ENCODE data around the gene SLFN13. TPM values are rescaled to one million over a fixed set of nuclear protein-coding genes. Genes with fewer than 3 reads are reported as not detected.
"Not testable (repeated sequence)": the region's sequence is repeated elsewhere in the genome, so short reads cannot be mapped to it uniquely, and the experiment has no call there.

Gene SLFN13, protein sequence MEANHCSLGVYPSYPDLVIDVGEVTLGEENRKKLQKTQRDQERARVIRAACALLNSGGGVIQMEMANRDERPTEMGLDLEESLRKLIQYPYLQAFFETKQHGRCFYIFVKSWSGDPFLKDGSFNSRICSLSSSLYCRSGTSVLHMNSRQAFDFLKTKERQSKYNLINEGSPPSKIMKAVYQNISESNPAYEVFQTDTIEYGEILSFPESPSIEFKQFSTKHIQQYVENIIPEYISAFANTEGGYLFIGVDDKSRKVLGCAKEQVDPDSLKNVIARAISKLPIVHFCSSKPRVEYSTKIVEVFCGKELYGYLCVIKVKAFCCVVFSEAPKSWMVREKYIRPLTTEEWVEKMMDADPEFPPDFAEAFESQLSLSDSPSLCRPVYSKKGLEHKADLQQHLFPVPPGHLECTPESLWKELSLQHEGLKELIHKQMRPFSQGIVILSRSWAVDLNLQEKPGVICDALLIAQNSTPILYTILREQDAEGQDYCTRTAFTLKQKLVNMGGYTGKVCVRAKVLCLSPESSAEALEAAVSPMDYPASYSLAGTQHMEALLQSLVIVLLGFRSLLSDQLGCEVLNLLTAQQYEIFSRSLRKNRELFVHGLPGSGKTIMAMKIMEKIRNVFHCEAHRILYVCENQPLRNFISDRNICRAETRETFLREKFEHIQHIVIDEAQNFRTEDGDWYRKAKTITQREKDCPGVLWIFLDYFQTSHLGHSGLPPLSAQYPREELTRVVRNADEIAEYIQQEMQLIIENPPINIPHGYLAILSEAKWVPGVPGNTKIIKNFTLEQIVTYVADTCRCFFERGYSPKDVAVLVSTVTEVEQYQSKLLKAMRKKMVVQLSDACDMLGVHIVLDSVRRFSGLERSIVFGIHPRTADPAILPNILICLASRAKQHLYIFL
- not detected in 2 replicates for total RNA-seq (2014; rRNA removed; shearing (Covaris generic))
- polyA plus RNA-seq (2015; cell fraction: cytosol; rRNA removed), result not detected in 2 replicates
- 0.16 TPM in 1 of 2 replicates, not detected in the other for polyA plus RNA-seq (2015; cell fraction: nucleus; rRNA removed)

DNA sequence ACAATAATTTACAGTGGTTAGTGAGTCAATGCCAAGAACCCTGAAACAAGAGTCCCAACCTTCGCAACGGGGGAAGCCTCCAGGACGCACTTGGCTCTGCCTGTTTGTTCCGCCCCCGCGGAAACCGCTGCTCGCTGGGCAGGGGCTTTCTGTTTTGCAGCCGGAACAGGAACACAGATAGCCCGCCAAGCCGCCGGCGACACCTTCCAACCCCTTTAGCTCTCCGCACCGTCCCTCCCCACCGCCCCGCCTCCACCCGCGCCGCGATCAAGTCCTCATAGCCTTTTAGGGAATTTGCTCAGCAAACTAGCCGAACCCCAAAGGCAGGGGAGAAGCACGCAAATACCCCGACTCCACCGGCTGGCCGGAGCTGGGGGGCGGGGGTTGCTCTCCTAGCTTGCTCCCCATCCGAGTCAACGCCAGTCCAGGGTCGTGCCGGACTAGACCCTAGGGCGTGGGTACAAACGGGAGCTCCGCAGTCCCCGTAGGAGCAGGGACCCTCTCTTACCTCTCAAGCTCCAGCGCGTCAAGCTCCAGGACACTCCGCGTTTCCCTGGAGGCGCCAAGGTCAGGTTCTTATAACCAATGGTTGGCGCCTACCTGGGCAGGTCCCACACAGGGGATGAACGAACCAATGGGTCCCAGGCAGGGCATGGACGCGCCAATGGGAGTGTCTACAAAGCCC is at the start of gene SLFN13:
Gene SLFN13, minus strand, starts transcription at position 553 of the 685 bp plus-strand sequence. CDS start 3,086 bp downstream, outside the sequence.
- in situ Hi-C loops (cut with HindIII; ENCODE audit: low pct_unique_long_range_greater_than_20kb, low sequenced_read_pairs), result loop anchor here (25.0 kb wide), 1 partner anchor 136 kb away; no protein-coding TSS in a partner anchor

DNA sequence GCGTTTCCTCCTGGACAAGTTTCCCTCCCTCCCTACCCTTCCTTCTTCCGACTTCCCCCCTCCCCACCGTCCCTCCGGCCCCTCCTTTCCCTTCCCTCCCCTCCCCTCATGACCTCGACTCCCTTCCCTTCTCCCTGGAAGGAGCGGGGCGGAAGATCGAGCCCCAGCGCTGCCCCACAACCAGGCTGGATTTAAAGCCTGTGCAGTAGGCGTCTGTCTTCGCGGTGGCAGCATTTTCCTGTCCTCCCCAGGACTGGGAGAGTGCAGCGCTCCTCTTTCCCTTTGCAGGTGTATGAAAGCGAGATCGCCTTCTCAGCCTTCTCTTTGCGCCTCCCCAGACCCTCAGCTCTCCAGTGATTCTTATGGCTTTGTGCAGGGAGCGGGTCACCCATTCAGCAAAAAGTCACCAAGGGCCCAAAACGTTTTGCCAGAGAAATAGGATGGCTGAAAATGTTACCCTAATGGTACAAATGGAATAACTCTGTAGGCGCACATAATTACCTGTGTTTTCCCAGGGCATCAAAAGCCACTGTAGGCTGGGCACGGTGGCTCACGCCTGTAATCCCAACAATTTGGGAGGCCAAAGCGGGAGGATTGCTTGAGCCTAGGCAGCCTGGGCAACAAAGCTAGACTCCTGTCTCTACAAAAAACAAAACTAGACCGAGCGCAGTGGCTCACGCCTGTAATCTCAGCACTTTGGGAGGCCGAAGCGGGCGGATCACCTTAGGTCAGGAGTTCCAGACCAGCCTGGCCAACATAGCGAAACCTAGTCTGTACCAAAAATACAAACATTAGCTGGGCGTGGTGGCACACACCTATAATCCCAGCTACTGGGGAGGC is 48.1 kb upstream of the SLFN13 start:
- in situ Hi-C loops (cut with HindIII; ENCODE audit: low pct_unique_long_range_greater_than_20kb, low sequenced_read_pairs), result no loop called here
- DNase-seq (ENCODE audit: low read depth, low spot score), result no peak

More for the DNA sequence above, at the start of gene SLFN13:
- DNase-seq (ENCODE audit: low read depth, low spot score), result no peak

DNA sequence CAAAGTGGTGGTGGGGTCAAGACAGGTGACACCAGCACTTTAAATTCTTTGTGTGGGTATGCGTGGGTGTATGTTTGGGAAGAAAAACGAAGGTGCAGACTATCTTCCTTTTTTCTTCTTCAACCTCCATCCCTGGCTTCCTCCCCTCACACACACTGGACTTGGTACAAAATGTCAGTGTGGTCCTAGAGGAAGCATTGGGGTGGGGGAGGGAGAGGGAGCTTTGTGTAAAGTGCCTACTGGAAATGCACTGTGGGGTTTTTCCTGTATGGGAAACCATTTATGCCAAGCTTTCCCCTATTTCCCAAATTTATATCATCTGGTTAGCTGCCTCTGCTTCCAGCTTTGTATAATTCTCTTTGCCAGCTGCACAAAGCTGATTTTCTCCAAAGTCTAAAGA is 44.5 kb upstream of the SLFN13 start:
- DNase-seq (ENCODE audit: low read depth, low spot score), result no peak
- in situ Hi-C loops (cut with HindIII; ENCODE audit: low pct_unique_long_range_greater_than_20kb, low sequenced_read_pairs), result no loop called here

DNA sequence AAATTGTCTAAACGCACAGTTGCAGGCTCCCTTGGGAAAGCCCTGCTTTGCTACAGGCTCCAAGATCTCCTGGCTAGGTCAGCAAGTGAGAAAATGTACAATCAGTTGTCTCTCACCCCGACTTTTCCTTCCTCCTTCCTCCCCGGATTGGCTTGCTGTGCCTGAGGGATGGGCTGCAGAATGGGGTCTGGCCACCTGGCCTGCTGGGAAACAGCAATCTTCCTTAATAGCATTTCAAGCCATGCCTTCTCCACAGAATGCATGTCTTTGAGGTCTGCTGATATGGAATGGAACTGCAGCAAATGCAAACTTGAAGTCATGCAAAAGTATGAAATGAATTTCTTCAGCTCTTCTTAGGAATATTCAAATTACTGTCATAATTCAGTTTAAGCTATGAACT is 42.9 kb upstream of the SLFN13 start:
- in situ Hi-C loops (cut with HindIII; ENCODE audit: low pct_unique_long_range_greater_than_20kb, low sequenced_read_pairs), result no loop called here
- no peak for DNase-seq (ENCODE audit: low read depth, low spot score)

DNA sequence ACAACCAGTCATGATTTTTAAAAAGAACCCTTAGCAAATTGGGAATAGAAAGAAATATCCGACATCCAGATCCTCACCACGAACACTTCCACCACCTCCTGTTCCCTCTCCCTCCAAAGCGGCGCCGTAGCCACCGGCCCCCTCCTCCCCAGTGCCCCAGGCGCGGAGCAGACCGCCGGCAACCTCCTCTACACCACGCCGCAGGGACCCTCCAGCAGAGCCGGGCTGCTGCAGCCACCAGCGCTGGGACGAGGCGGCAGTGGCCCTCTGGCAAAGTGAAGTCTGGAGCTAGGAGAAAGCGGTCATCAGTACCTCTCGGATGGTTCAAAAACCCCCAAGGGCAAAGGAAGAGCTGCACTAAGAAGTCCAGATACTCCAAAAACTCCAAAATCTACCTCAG is 41.4 kb upstream of the SLFN13 start:
- DNase-seq (ENCODE audit: low read depth, low spot score), result no peak
- in situ Hi-C loops (cut with HindIII; ENCODE audit: low pct_unique_long_range_greater_than_20kb, low sequenced_read_pairs), result no loop called here

DNA sequence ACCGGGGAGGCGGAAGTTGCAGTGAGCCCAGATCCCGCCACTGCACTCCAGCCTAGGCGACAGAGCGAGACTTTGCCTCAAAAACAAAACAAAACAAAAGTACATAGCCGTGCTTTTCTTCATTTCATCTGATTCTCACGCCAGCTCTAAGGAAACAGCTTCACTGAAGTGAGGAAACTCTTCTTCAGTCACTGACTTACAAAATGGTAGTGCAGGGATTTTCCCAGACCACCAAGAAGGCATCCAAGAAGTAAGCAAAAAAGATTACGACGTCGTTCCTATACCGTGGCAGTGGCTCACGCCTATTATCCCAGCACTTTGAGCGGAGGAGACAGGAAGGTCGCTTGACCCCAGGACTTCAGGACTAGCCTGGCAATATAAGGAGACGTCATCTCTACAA is 40.4 kb upstream of the SLFN13 start:
- in situ Hi-C loops (cut with HindIII; ENCODE audit: low pct_unique_long_range_greater_than_20kb, low sequenced_read_pairs), result no loop called here
- DNase-seq (ENCODE audit: low read depth, low spot score), result no peak

DNA sequence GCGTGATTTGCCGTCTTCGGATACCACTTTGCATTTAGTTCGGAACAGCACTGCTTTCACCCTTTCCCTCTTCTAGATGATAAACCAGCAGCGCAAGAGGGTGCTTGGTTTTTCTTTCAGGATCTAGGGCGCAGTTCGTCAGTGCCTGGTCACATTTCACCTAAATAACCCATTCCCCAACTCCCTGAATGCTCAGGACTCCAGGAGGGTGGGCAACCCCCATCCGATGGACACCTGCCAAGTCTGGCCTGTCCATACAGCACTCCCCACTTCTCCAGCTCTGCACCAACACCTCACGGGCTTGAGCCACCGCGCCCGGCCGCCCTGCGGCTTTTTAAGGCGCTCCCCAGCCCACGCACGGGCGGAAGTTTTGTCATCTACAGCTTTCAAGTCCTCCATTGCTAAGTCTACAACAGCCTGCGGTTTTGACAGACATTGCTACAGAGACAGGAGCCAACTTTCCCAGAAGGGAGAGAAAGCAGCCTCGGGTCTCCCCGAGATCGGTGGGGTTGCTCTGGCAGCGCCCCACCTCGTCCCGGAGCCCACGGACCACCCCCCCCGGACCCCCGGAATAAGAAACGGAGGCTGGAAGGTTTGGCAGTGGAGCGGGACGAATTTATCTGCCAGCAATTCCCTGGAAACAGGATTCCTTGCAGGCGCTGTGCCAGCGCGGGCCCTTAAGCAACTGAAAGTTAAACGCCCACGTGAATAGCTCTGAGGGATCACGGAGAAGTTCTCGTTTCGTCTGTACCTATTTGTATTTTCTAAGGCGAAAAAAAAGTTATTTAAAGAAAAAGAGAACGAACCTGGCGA is 38.6 kb upstream of the SLFN13 start:
- in situ Hi-C loops (cut with HindIII; ENCODE audit: low pct_unique_long_range_greater_than_20kb, low sequenced_read_pairs), result no loop called here
- no peak for DNase-seq (ENCODE audit: low read depth, low spot score)

DNA sequence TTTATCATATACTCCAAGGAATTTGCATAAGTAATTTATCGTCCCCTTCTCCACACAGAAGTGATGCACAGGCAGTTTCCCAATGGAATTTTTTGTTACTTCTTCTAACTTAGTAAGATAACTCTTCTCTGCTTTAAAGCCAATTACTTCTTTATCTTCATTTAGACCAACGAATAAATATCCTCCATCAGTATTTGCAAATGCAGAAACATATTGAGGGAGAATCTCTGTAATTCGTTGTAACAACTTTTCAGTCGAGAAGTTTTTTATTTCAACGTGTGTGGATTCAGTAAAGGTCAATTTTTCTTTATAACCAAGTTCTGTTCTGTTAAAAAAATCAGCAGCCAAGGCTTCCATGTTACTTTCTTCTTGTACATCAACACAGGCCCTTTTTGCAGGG is 30.7 kb upstream of the SLFN13 start:
- DNase-seq (ENCODE audit: low read depth, low spot score), result no peak
- in situ Hi-C loops (cut with HindIII; ENCODE audit: low pct_unique_long_range_greater_than_20kb, low sequenced_read_pairs), result no loop called here

DNA sequence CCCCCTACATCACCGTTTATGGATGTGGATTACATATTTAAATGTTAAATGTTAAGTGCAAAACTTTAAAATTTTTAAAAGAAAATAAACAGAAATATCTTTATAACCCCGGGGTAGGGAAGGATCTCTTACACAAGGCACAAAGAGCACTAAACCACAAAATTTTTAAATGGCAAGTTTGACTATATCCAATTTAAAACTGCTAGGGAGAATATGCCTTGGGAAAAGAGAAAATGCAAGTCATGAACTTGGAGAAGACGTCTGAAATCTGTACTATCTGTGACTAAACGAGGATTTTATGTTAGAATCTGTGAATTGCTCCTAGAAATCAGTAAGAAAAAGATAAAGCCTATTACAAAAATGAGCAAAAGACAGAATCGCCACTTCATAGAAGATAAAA is 28.7 kb upstream of the SLFN13 start:
- no peak for DNase-seq (ENCODE audit: low read depth, low spot score)
- in situ Hi-C loops (cut with HindIII; ENCODE audit: low pct_unique_long_range_greater_than_20kb, low sequenced_read_pairs), result no loop called here

DNA sequence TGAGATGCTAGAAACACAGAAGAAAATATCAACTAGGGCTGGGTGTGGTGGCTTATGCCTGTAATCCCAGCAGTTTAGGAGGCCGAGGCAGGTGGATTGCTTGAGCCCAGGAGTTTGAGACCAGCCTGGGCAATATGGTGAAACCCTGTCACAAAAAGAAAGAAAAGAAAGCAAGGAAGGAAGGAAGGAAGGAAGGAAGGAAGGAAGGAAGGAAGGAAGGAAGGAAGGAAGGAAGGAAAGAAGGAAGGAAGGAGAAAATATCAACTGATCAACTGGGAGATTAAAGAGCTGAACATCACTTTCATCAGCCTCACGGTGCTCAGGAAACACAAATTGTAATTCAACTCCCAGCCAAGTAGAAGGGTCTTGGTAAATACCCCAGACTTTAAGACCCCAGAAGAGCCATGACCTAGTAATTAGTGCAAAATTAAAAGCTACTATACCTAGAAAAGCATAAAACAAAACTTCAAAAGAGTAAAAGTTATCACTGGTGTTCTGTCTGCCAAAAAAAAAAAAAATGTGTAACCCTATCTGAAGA is 27.8 kb upstream of the SLFN13 start:
- in situ Hi-C loops (cut with HindIII; ENCODE audit: low pct_unique_long_range_greater_than_20kb, low sequenced_read_pairs), result no loop called here
- DNase-seq (ENCODE audit: low read depth, low spot score), result no peak

DNA sequence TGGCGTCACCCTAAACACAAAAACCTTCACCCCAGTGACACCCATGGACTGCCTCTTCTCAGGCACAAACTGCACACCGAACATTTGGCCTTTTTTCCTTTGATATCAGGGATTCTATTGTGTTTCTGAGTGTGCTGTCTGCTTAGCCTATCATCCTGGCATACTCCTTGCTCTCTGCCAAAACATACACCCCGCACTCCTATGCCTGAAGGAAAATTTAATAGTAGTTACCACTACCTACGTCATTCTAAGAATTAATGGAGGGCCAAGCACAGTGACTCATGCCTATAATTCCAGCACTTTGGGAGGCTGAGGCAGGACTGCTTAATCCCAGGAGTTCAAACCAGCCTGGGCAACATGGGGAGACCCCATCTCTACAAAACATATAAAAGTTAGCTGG is 19.9 kb upstream of the SLFN13 start:
- no peak for DNase-seq (ENCODE audit: low read depth, low spot score)
- in situ Hi-C loops (cut with HindIII; ENCODE audit: low pct_unique_long_range_greater_than_20kb, low sequenced_read_pairs), result no loop called here

DNA sequence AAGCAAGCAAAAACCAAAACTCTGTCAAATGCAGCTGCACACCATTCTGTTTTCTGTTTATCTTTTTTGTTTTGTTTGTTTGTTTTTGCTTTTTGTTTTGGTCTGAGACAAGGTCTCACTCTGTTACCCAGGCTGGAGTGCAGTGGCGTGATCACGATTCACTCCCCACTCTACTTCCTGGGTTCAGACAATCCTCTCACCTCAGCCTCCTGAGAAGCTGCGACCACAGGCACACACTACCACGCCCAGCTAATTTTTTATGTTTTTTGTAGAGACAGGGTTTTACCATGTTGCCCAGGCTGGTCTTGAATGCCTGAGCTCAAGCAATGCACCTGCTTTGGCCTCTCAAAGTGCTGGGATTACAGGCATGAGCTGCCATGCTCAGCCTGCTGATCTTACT is 19.3 kb upstream of the SLFN13 start:
- no peak for DNase-seq (ENCODE audit: low read depth, low spot score)
- in situ Hi-C loops (cut with HindIII; ENCODE audit: low pct_unique_long_range_greater_than_20kb, low sequenced_read_pairs), result no loop called here

DNA sequence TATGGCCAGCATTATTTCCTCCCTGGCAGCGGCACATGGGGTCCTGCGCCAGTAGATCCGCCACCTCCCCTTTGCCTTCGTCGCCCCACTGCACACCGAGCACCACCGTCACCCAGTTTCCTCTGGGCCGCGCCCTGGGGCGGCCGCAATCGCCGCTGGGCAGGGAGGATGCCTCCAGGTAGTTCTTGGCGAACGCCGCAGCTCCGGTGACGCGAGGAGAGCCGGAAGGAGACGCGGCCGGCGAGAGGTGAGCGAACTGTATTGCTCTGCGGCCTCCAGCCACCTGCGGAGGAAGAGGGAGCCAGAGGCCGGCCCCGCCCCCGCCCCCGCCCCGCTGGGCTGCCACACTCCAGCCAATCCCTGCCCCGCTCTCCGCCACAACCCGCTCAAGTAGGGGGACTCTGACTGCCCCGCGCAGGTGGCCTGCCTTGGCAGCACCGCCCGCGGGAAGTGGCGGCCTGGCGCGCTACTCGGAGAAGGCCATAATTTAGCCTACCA is 11.8 kb upstream of the SLFN13 start:
- in situ Hi-C loops (cut with HindIII; ENCODE audit: low pct_unique_long_range_greater_than_20kb, low sequenced_read_pairs), result no loop called here
- no peak for DNase-seq (ENCODE audit: low read depth, low spot score)

DNA sequence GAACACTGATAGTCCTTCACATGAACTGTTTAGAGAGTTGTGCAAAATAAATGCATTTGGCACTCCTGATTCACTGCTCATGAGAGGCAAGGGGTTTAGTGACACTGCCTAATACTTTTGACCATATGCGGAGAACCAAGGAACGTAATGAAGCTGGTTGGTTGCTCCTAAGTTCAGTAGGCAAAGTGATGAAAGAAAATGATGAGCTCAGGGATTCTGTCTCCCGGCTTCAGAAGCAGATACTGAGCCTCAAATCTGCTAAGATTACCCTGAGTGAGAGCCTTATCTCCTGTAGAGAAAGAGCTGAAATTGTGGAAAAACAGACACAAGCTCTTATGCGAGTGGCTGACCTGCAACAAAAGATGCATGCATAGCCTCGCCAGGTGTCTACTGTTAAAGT is 5.5 kb upstream of the SLFN13 start:
- DNase-seq (ENCODE audit: low read depth, low spot score); in situ Hi-C loops (cut with HindIII; ENCODE audit: low pct_unique_long_range_greater_than_20kb, low sequenced_read_pairs): not testable (repeated sequence)

DNA sequence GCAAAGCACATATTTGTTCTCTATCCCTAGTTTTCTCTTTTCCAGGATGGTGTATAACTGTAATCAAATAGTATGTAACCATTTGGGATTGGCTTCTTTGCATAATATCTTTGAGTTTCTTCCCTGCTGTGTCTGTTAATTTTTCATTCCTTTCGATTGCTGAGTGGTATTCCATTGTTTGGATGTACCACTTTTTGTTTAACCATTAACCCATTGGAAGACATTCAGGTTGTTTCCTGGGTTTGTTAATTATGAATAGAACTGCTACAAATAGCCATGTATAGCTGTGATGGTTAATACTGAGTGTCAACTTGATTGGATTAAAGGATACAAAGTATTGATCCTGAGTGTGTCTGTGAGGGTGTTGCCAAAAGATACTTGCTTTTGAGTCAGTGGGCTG is 4.6 kb upstream of the SLFN13 start:
- in situ Hi-C loops (cut with HindIII; ENCODE audit: low pct_unique_long_range_greater_than_20kb, low sequenced_read_pairs), result no loop called here
- no peak for DNase-seq (ENCODE audit: low read depth, low spot score)

DNA sequence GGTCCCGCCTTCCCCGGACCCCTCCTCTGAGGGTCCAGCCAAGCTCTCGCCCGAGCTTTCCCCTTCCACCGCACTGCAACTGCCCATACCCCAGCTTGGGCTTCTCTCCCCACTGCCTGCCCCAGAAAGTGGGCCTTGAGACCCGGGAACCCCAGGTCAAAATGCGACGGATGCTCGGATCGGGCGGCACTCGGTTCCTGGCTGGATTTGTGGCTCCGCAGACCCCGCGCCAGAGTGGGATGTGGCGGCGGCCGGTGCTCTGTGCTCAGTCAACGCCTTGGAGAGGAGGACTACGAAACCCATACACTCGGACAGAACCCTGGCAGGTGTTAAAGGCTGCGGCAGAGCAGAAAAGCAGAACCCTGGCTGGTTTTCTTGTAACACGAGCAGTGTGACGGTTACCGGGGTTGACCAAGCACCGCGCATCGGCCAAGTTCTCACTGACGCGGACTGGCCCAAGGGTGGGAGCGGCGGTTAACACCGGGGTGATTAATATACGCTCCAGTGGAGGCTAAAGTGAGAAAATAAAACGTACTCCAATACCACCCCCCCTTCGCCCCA is 885 bp upstream of the SLFN13 start:
- no peak for DNase-seq (ENCODE audit: low read depth, low spot score)
- in situ Hi-C loops (cut with HindIII; ENCODE audit: low pct_unique_long_range_greater_than_20kb, low sequenced_read_pairs), result loop anchor here (25.0 kb wide), 1 partner anchor 137 kb away; no protein-coding TSS in a partner anchor
